LNCaP clone FGC (cell line): ENCODE measurements around the gene GHRHR.

Experiments used
- DNase-seq: peaks from one replicate; pipeline ENCODE4 v3.0.0-alpha.2; 2011; ENCODE audit warnings: low read depth
- H3K4me3 ChIP-seq: 2 replicates; pipeline ENCODE4 v1.5.1; 2011; ENCODE audit warnings: mild to moderate bottlenecking, low read depth, low read length, control low read depth
- TF ChIP-seq, protein P1 (sequence below): IDR thresholded peaks from 2 replicates; pipeline ENCODE4 v1.5.1; 2012; ENCODE audit warnings: mild to moderate bottlenecking; ENCODE audit not compliant: control insufficient read depth, insufficient read depth; ENCODE audit errors: extremely low read depth

GHRHR gene

GRCh38 chr7:30931929-30932540 lies 31.7 kb upstream of the GHRHR start:
- DNase-seq: no peak
- no peak overlapping the region for H3K4me3 ChIP-seq
- TF ChIP-seq, protein P1, sequence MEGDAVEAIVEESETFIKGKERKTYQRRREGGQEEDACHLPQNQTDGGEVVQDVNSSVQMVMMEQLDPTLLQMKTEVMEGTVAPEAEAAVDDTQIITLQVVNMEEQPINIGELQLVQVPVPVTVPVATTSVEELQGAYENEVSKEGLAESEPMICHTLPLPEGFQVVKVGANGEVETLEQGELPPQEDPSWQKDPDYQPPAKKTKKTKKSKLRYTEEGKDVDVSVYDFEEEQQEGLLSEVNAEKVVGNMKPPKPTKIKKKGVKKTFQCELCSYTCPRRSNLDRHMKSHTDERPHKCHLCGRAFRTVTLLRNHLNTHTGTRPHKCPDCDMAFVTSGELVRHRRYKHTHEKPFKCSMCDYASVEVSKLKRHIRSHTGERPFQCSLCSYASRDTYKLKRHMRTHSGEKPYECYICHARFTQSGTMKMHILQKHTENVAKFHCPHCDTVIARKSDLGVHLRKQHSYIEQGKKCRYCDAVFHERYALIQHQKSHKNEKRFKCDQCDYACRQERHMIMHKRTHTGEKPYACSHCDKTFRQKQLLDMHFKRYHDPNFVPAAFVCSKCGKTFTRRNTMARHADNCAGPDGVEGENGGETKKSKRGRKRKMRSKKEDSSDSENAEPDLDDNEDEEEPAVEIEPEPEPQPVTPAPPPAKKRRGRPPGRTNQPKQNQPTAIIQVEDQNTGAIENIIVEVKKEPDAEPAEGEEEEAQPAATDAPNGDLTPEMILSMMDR: no peak

GRCh38 chr7:30932562-30932961 lies 31.2 kb upstream of the GHRHR start:
- DNase-seq: no peak
- TF ChIP-seq, protein P1: no peak
- H3K4me3 ChIP-seq: no peak overlapping the region

DNA sequence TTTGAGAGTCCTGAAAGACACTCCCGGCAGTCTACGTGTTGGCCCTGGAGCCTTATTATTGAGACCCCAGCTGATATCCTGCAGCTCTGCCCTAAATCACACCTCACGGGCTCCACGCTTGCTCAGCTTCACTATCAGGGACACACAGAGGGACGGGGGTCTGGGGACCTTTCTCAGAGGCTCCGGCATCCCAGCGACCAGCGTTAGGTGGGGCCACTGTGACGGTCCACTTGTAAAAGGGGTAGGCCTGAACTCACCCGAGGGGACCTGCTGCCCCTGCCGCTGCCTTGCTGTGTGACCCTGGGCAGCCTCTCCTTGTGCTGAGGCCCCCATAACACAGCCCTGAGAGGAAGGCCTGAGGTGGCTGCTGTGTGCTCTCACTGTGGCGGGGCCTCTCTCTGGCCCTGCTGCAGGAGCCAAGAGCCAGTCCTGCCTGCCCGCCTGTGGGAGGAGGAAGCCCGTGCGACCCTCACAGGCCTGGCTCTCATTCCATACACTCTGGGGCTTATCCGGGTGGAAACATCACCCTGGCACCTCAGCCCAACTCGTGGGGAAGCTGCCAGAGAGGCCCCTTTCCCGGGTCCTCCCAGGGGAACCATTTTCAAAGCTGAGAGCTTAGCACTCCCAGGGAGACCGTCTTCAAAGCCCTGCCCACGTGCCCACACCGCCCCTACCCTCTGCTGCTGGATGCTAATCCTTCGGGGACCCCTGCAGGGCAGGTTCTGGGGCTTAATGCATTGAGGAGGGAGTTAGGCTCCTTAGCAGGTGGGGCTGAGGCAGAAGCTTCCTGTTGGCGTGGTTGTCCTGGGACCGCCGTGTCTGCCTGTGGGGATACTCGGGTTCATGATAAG lies 30.4 kb upstream of the GHRHR start:
- TF ChIP-seq, protein P1: no peak
- no peak overlapping the region for H3K4me3 ChIP-seq
- no peak for DNase-seq

- no peak overlapping the region for H3K4me3 ChIP-seq
- no peak for DNase-seq
- TF ChIP-seq, protein P1: no peak
These were observed 29.5 kb upstream of the GHRHR start for GRCh38 chr7:30934225-30934624.

DNA sequence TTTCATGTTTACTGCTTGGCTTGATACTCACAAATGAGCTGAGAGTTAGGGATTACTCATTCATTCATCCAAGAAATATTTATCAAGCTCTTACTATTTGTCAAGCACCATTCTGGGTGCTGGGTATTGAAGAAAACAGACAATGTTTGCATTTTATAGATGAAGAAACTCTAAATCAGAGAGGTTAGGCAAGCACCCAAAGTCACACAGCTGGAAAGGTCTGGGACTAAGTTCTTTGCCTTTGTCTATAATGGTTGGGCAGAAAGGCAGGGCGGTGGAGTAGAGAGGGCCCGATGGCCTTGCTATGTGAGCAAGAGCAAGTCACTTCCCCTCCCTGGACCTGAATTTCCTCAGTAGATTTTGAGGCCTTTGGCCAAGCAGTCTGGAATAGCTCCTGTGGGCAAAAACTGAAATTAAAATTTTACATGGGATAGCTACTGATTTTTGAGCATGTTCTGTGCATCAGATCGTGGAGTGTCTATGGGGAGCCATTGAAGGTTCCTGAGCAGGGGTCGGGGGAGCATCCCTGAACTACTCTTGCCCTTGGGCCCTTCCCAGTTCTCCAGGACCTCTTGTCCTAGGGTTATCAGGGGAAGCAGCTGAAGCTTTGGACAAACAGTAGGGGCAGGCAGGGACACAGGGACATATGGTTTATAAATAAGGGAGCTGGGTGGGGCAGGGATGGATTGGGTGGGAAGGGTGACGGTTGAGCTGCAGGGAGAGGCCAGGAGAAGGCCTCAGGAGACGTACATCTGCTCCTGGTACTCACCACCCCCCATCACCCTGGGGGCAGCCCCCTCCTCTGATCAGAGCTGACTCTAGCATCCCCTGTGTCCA lies 28.8 kb upstream of the GHRHR start:
- DNase-seq: no peak

DNA sequence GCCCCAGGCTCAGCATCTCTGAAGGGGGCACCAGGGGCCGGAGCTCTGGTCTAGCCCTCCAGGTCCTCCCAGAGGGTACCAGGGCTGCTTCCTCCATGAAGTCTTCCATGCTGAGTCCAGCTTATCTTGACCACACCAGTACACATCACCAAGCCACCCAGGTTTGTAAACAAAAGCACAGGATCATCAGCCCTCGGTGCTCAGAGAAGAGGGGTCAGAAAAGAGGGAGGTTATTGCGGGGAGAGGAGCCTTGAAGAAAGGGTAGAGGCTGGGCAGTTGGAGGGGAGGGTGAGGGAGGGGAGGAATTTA lies 28.2 kb upstream of the GHRHR start:
- H3K4me3 ChIP-seq: no peak overlapping the region
- no peak for DNase-seq
- TF ChIP-seq, protein P1: no peak

More for the DNA sequence above, 28.8 kb upstream of the GHRHR start:
- no peak overlapping the region for H3K4me3 ChIP-seq
- TF ChIP-seq, protein P1: no peak
